ENCODE results near the gene LRP1.

- TF ChIP-seq POLR2AphosphoS5 (IDR thresholded peaks at IDR 0.05; ENCODE audit: low read depth, low read length): no peak
- no peak for TF ChIP-seq CTCF (IDR thresholded peaks at IDR 0.05)
- TF ChIP-seq TCF7L2 (IDR thresholded peaks at IDR 0.05; ENCODE audit: low read depth, low read length): no peak
- TF ChIP-seq SIN3A (IDR thresholded peaks at IDR 0.05; ENCODE audit: borderline replicate concordance, insufficient read depth, low read depth, low read length): no peak
- TF ChIP-seq REST (IDR thresholded peaks at IDR 0.05; ENCODE audit: insufficient read depth in 1 of 2, low read depth in 2 of 2, low read length in 1 of 2): no peak
These were observed 104.0 kb downstream of the LRP1 start for GRCh38 chr12:57232156-57232756.
